MG63 (cell line): ENCODE measurements around the gene FAM20B. TPM values are rescaled to one million over a fixed set of nuclear protein-coding genes. Genes with fewer than 3 reads are reported as not detected.
A peak's percentile ranks its signal among the peaks of the same experiment; 100 is the strongest.
"Not testable (repeated sequence)": the region's sequence is repeated elsewhere in the genome, so short reads cannot be mapped to it uniquely, and the experiment has no call there.

Source experiments
- DNase-seq: peaks from one replicate; pipeline ENCODE4 v3.0.0-alpha.2; 2020
- H3K27me3 ChIP-seq: fragments of 250-450 bp; sonication (Bioruptor Pico); 2 replicates; pipeline ENCODE4 v1.5.1; 2020; ENCODE audit warnings: mild to moderate bottlenecking, moderate library complexity
- H3K36me3 ChIP-seq: fragments of 250-450 bp; sonication (Bioruptor Pico); 2 replicates; pipeline ENCODE4 v1.5.1; 2020; ENCODE audit warnings: mild to moderate bottlenecking, moderate library complexity
- H3K4me3 ChIP-seq: fragments of 250-450 bp; sonication (Bioruptor Pico); 2 replicates; pipeline ENCODE4 v1.5.1; 2020; ENCODE audit warnings: mild to moderate bottlenecking, moderate library complexity
- H3K9me3 ChIP-seq: fragments of 250-450 bp; sonication (Bioruptor Pico); 2 replicates; pipeline ENCODE4 v1.5.1; 2020; ENCODE audit warnings: mild to moderate bottlenecking, moderate library complexity
- total RNA-seq: library from RNA; depleted of rRNA; stranded (reverse); fragments of >200 nt; shearing (Covaris generic); gene quantifications from 2 replicates; pipeline ENCODE4 v1.2.3, GENCODE V29; 2014; ENCODE audit warnings: low replicate concordance; rRNA removed

Gene FAM20B
- total RNA-seq = 29.6 and 33.2 TPM in 2 replicates

GRCh38 chr1:179025125-179025974 is at the start of gene FAM20B:
Gene FAM20B (plus strand): TSS chr1:179025894. CDS start chr1:179043848, 17,954 bp downstream.
- Histone ChIP-seq H3K9me3 (no peaks in the 10 kb centered on the region), H3K36me3 (peaks cover 6% of the 10 kb centered on the region), H3K4me3 (peak within 1 kb of the TSS; percentile 100), H3K27me3 (peaks cover 3% of the 10 kb centered on the region; the same call in 1 of the 2 replicates)
- peak; percentile 99 for DNase-seq

- DNase-seq = no peak
- H3K36me3 ChIP-seq = no peaks in the 10 kb centered on the region
These were observed 49.2 kb upstream of the FAM20B start for GRCh38 chr1:178976541-178976940.

GRCh38 chr1:178986204-178986603 is 39.5 kb upstream of the FAM20B start:
- Histone ChIP-seq H3K27me3 (no peaks in the 10 kb centered on the region), H3K9me3 (no peaks in the 10 kb centered on the region), H3K4me3 (no peak overlapping the region), H3K36me3 (no peaks in the 10 kb centered on the region; the same call in 1 of the 2 replicates)
- DNase-seq = no peak

More at GRCh38 chr1:178976541-178976940, 49.2 kb upstream of the FAM20B start:
- H3K4me3 ChIP-seq = no peak overlapping the region
- H3K27me3 ChIP-seq = no peaks in the 10 kb centered on the region
- peaks cover 37% of the 10 kb centered on the region for H3K9me3 ChIP-seq

GRCh38 chr1:178988198-178988597 is 37.5 kb upstream of the FAM20B start:
- H3K4me3 ChIP-seq, H3K36me3 ChIP-seq, DNase-seq, H3K27me3 ChIP-seq, H3K9me3 ChIP-seq: not testable (repeated sequence)

- Histone ChIP-seq H3K9me3 (peaks cover 24% of the 10 kb centered on the region), H3K27me3 (no peaks in the 10 kb centered on the region), H3K36me3 (no peaks in the 10 kb centered on the region), H3K4me3 (no peak overlapping the region)
- no peak for DNase-seq
These were observed 32.1 kb upstream of the FAM20B start for GRCh38 chr1:178993559-178993958.

GRCh38 chr1:178997428-178997827 is 28.3 kb upstream of the FAM20B start:
- no peak for DNase-seq
- peaks cover 24% of the 10 kb centered on the region for H3K9me3 ChIP-seq
- H3K36me3 ChIP-seq = no peaks in the 10 kb centered on the region
- H3K27me3 ChIP-seq = no peaks in the 10 kb centered on the region
- H3K4me3 ChIP-seq = no peak overlapping the region

- H3K36me3 ChIP-seq = no peaks in the 10 kb centered on the region
- H3K4me3 ChIP-seq = no peak overlapping the region
- DNase-seq = no peak
- peaks cover 24% of the 10 kb centered on the region for H3K9me3 ChIP-seq
- H3K27me3 ChIP-seq = no peaks in the 10 kb centered on the region
These were observed 27.4 kb upstream of the FAM20B start for GRCh38 chr1:178998295-178998694.

- H3K9me3 ChIP-seq = peaks cover 22% of the 10 kb centered on the region
- H3K4me3 ChIP-seq = no peak overlapping the region
These were observed 26.6 kb upstream of the FAM20B start for GRCh38 chr1:178999061-178999460.

GRCh38 chr1:179001451-179001850 is 24.2 kb upstream of the FAM20B start:
- Histone ChIP-seq H3K9me3 (peaks cover 7% of the 10 kb centered on the region; the same call in 1 of the 2 replicates), H3K27me3 (no peaks in the 10 kb centered on the region), H3K36me3 (no peaks in the 10 kb centered on the region), H3K4me3 (no peak overlapping the region)
- no peak for DNase-seq

More at GRCh38 chr1:178999061-178999460, 26.6 kb upstream of the FAM20B start:
- Histone ChIP-seq H3K36me3 (no peaks in the 10 kb centered on the region), H3K27me3 (no peaks in the 10 kb centered on the region)
- DNase-seq = no peak

GRCh38 chr1:179002064-179002463 is 23.6 kb upstream of the FAM20B start:
- H3K36me3 ChIP-seq, DNase-seq, H3K4me3 ChIP-seq, H3K27me3 ChIP-seq, H3K9me3 ChIP-seq: not testable (repeated sequence)

GRCh38 chr1:179002552-179003345 is 22.9 kb upstream of the FAM20B start:
- Histone ChIP-seq H3K27me3 (no peaks in the 10 kb centered on the region), H3K36me3 (no peaks in the 10 kb centered on the region), H3K4me3 (no peak overlapping the region), H3K9me3 (peaks cover under 1% of the 10 kb centered on the region; the same call in 1 of the 2 replicates)
- DNase-seq = peak; percentile 67

GRCh38 chr1:179003512-179004066 is 22.1 kb upstream of the FAM20B start:
- no peaks in the 10 kb centered on the region for H3K9me3 ChIP-seq
- H3K4me3 ChIP-seq = no peak overlapping the region
- no peak for DNase-seq
- H3K27me3 ChIP-seq = no peaks in the 10 kb centered on the region
- no peaks in the 10 kb centered on the region for H3K36me3 ChIP-seq

- Histone ChIP-seq H3K4me3 (no peak overlapping the region), H3K9me3 (no peaks in the 10 kb centered on the region), H3K36me3 (no peaks in the 10 kb centered on the region), H3K27me3 (no peaks in the 10 kb centered on the region)
- no peak for DNase-seq
These were observed 18.5 kb upstream of the FAM20B start for GRCh38 chr1:179007233-179007632.

- Histone ChIP-seq H3K4me3 (no peak overlapping the region), H3K36me3 (no peaks in the 10 kb centered on the region), H3K9me3 (no peaks in the 10 kb centered on the region), H3K27me3 (no peaks in the 10 kb centered on the region)
- no peak for DNase-seq
These were observed 15.0 kb upstream of the FAM20B start for GRCh38 chr1:179010671-179011070.

- Histone ChIP-seq H3K4me3 (no peak overlapping the region), H3K9me3 (no peaks in the 10 kb centered on the region), H3K27me3 (no peaks in the 10 kb centered on the region), H3K36me3 (no peaks in the 10 kb centered on the region)
- DNase-seq = peak; percentile 19
These were observed 13.7 kb upstream of the FAM20B start for GRCh38 chr1:179012038-179012437.

GRCh38 chr1:179014123-179014522 is 11.6 kb upstream of the FAM20B start:
- no peaks in the 10 kb centered on the region for H3K27me3 ChIP-seq
- H3K4me3 ChIP-seq = no peak overlapping the region
- no peaks in the 10 kb centered on the region for H3K9me3 ChIP-seq
- no peak for DNase-seq
- no peaks in the 10 kb centered on the region for H3K36me3 ChIP-seq

GRCh38 chr1:179015396-179015795 is 10.3 kb upstream of the FAM20B start:
- Histone ChIP-seq H3K36me3 (no peaks in the 10 kb centered on the region), H3K27me3 (no peaks in the 10 kb centered on the region), H3K4me3 (no peak overlapping the region), H3K9me3 (no peaks in the 10 kb centered on the region)
- DNase-seq = no peak
